Trophoblast cell (in vitro differentiated cells and primary cell): Measurements from ENCODE around the gene PLEKHG4B.

Experiments
- DNase-seq, 2 donors: peaks; one replicate each; pipeline ENCODE4 v3.0.0-alpha.2; 2016
- H2AFZ ChIP-seq: 2 replicates; pipeline ENCODE4 v1.6.1; 2013; ENCODE audit warnings: low read length, moderate library complexity, mild to moderate bottlenecking; ENCODE audit not compliant: insufficient read depth, poor library complexity
- H2AK5ac ChIP-seq: 2 replicates; pipeline ENCODE4 v1.6.1; 2013; ENCODE audit warnings: mild to moderate bottlenecking, low read length
- H2BK120ac ChIP-seq: 2 replicates; pipeline ENCODE4 v1.6.1; 2013; ENCODE audit warnings: low read length, mild to moderate bottlenecking, moderate library complexity; ENCODE audit not compliant: insufficient read depth, poor library complexity
- H2BK12ac ChIP-seq: 2 replicates; pipeline ENCODE4 v1.6.1; 2013; ENCODE audit warnings: mild to moderate bottlenecking, low read length, moderate library complexity
- H2BK5ac ChIP-seq: 2 replicates; pipeline ENCODE4 v1.6.1; 2013; ENCODE audit warnings: low read length, low read depth, moderate library complexity, mild to moderate bottlenecking; ENCODE audit not compliant: poor library complexity
- H3K14ac ChIP-seq: 2 replicates; pipeline ENCODE4 v1.6.1; 2013; ENCODE audit warnings: mild to moderate bottlenecking, low read length
- H3K18ac ChIP-seq: 2 replicates; pipeline ENCODE4 v1.6.1; 2013; ENCODE audit warnings: mild to moderate bottlenecking, low read length
- H3K23ac ChIP-seq: 2 replicates; pipeline ENCODE4 v1.6.1; 2013; ENCODE audit warnings: low read length
- H3K27ac ChIP-seq: 2 replicates; pipeline ENCODE4 v1.5.1; 2013; ENCODE audit warnings: low read depth, mild to moderate bottlenecking, inconsistent platforms, low read length, moderate library complexity
- H3K27me3 ChIP-seq: 2 replicates; pipeline ENCODE4 v1.6.1; 2013; ENCODE audit warnings: inconsistent platforms, mild to moderate bottlenecking, low read length, moderate library complexity; ENCODE audit not compliant: insufficient read depth
- H3K36me3 ChIP-seq, 2 experiments: 1 replicate in 1 of 2; 2 replicates in 1 of 2; pipeline ENCODE4 v1.6.1; 2013; ENCODE audit warnings: low read length in 2 of 2, mild to moderate bottlenecking in 2 of 2, moderate library complexity in 1 of 2; ENCODE audit not compliant: insufficient read depth in 2 of 2, control insufficient read depth in 1 of 2
- H3K4ac ChIP-seq: 2 replicates; pipeline ENCODE4 v1.6.1; 2013; ENCODE audit warnings: low read depth, mild to moderate bottlenecking, low read length, moderate library complexity
- H3K4me1 ChIP-seq, 2 experiments: 1 replicate in 1 of 2; 2 replicates in 1 of 2; pipeline ENCODE4 v1.6.1; 2013; ENCODE audit warnings: low read length in 2 of 2, mild to moderate bottlenecking in 2 of 2, moderate library complexity in 1 of 2; ENCODE audit not compliant: insufficient read depth in 2 of 2, control insufficient read depth in 1 of 2
- H3K4me2 ChIP-seq: 2 replicates; pipeline ENCODE4 v1.6.1; 2013; ENCODE audit warnings: inconsistent platforms, mild to moderate bottlenecking, low read length, moderate library complexity
- H3K4me3 ChIP-seq: 2 replicates; pipeline ENCODE4 v1.5.1; 2013; ENCODE audit warnings: mild to moderate bottlenecking, low read depth, low read length, inconsistent platforms
- H3K79me1 ChIP-seq: one replicate; pipeline ENCODE4 v1.6.1; 2013; ENCODE audit warnings: low read length
- H3K79me2 ChIP-seq: 2 replicates; pipeline ENCODE4 v1.6.1; 2013; ENCODE audit warnings: low read length, mild to moderate bottlenecking; ENCODE audit not compliant: control insufficient read depth, insufficient read depth, poor library complexity
- H3K9ac ChIP-seq: 2 replicates; pipeline ENCODE4 v1.6.1; 2013; ENCODE audit warnings: mild to moderate bottlenecking, low read length
- H3K9me3 ChIP-seq: 2 replicates; pipeline ENCODE4 v1.6.1; 2013; ENCODE audit warnings: low read depth, mild to moderate bottlenecking, control low read depth, inconsistent platforms, low read length; ENCODE audit not compliant: insufficient read depth
- H4K12ac ChIP-seq: 2 replicates; pipeline ENCODE4 v1.6.1; 2013; ENCODE audit warnings: low read depth, mild to moderate bottlenecking, low read length, moderate library complexity
- H4K8ac ChIP-seq: 2 replicates; pipeline ENCODE4 v1.6.1; 2013; ENCODE audit warnings: low read depth, mild to moderate bottlenecking, low read length, moderate library complexity
- H4K91ac ChIP-seq: one replicate; pipeline ENCODE4 v1.6.1; 2013; ENCODE audit warnings: low read depth, mild to moderate bottlenecking, low read length, moderate library complexity
- WGBS: extraction: QIAGEN DNeasy Blood & Tissue Kit; methylation state at CpG from one replicate; pipeline ENCODE4 v1.1.7; 2013; ENCODE audit warnings: missing lambda C conversion rate; ENCODE audit not compliant: insufficient read length, insufficient coverage; ENCODE audit errors: extremely low coverage; 5-methylcytosine and 5-hydroxymethylcytosine counted together

PLEKHG4B gene

GRCh38 chr5:156411-157072, 64.6 kb downstream of the PLEKHG4B start:
- Histone ChIP-seq H2BK120ac (no peak overlapping the region), H2AK5ac (no peak overlapping the region), H3K36me3 (peaks cover 73 to 80% of the 10 kb centered on the region in 2 experiments), H3K79me2 (no peaks in the 10 kb centered on the region), H3K27me3 (no peaks in the 10 kb centered on the region), H4K8ac (no peak overlapping the region), H3K9ac (no peak overlapping the region), H3K27ac (no peak overlapping the region), H2AFZ (no peak overlapping the region), H3K14ac (no peak overlapping the region), H3K4ac (no peak overlapping the region), H3K23ac (no peak overlapping the region), H3K4me3 (no peak overlapping the region), H3K9me3 (no peaks in the 10 kb centered on the region), H4K12ac (no peak overlapping the region), H3K4me1 (no peaks in the 10 kb centered on the region), H3K4me2 (no peak overlapping the region), H2BK5ac (no peak overlapping the region), H4K91ac (no peak overlapping the region), H2BK12ac (no peak overlapping the region), H3K79me1 (no peaks in the 10 kb centered on the region), H3K18ac (no peak overlapping the region)
- WGBS = no CpG with 5 or more reads among the region's 17 CpGs
- DNase-seq = no peak

- Histone ChIP-seq H4K12ac (no peak overlapping the region), H3K27ac (no peak overlapping the region), H2AK5ac (no peak overlapping the region), H3K9me3 (no peaks in the 10 kb centered on the region), H3K4me1 (no peaks in the 10 kb centered on the region), H3K23ac (no peak overlapping the region), H2BK120ac (no peak overlapping the region), H4K8ac (no peak overlapping the region), H3K9ac (no peak overlapping the region), H2BK12ac (no peak overlapping the region), H2AFZ (no peak overlapping the region), H3K36me3 (peaks cover 79 to 87% of the 10 kb centered on the region in 2 experiments), H4K91ac (no peak overlapping the region), H3K4me3 (no peak overlapping the region), H3K18ac (no peak overlapping the region), H3K4ac (no peak overlapping the region), H3K27me3 (no peaks in the 10 kb centered on the region), H2BK5ac (no peak overlapping the region), H3K79me1 (no peaks in the 10 kb centered on the region), H3K14ac (no peak overlapping the region), H3K4me2 (no peak overlapping the region), H3K79me2 (no peaks in the 10 kb centered on the region)
- DNase-seq = no peak
- no CpG with 5 or more reads among the region's 12 CpGs for WGBS
These were observed 65.3 kb downstream of the PLEKHG4B start for GRCh38 chr5:157126-157715.

- no peak overlapping the region for H3K27ac ChIP-seq
- H4K12ac ChIP-seq = no peak overlapping the region
- H3K14ac ChIP-seq = no peak overlapping the region
- no peak overlapping the region for H2AK5ac ChIP-seq
- no peak overlapping the region for H3K4ac ChIP-seq
- no peak overlapping the region for H4K91ac ChIP-seq
- no peaks in the 10 kb centered on the region for H3K79me1 ChIP-seq
- no peak overlapping the region for H4K8ac ChIP-seq
- H3K4me3 ChIP-seq = no peak overlapping the region
- no peaks in the 10 kb centered on the region for H3K27me3 ChIP-seq
- H3K79me2 ChIP-seq = no peaks in the 10 kb centered on the region
- H3K23ac ChIP-seq = no peak overlapping the region
- H3K9ac ChIP-seq = no peak overlapping the region
- no CpG with 5 or more reads among the region's 11 CpGs for WGBS
- H2BK5ac ChIP-seq = no peak overlapping the region
- no peak overlapping the region for H3K18ac ChIP-seq
- H2AFZ ChIP-seq = no peak overlapping the region
- H3K4me1 ChIP-seq = no peaks in the 10 kb centered on the region
- peaks cover 83 to 90% of the 10 kb centered on the region in 2 experiments for H3K36me3 ChIP-seq
- no peak overlapping the region for H3K4me2 ChIP-seq
- no peak overlapping the region for H2BK12ac ChIP-seq
- no peaks in the 10 kb centered on the region for H3K9me3 ChIP-seq
- H2BK120ac ChIP-seq = no peak overlapping the region
- DNase-seq = no peak
These were observed 65.8 kb downstream of the PLEKHG4B start for GRCh38 chr5:157801-158200.

- H3K4me2 ChIP-seq = no peak overlapping the region
- peaks cover 84 to 92% of the 10 kb centered on the region in 2 experiments for H3K36me3 ChIP-seq
- no peak overlapping the region for H3K4ac ChIP-seq
- H3K27me3 ChIP-seq = no peaks in the 10 kb centered on the region
- no peak overlapping the region for H2AFZ ChIP-seq
- no peak overlapping the region for H2BK5ac ChIP-seq
- H3K4me3 ChIP-seq = no peak overlapping the region
- H3K79me2 ChIP-seq = no peaks in the 10 kb centered on the region
- no peak overlapping the region for H2BK120ac ChIP-seq
- H3K27ac ChIP-seq = no peak overlapping the region
- H4K91ac ChIP-seq = no peak overlapping the region
- WGBS = no CpG with 5 or more reads among the region's 17 CpGs
- no peaks in the 10 kb centered on the region for H3K9me3 ChIP-seq
- H4K8ac ChIP-seq = no peak overlapping the region
- H3K14ac ChIP-seq = no peak overlapping the region
- H3K79me1 ChIP-seq = no peaks in the 10 kb centered on the region
- no peak overlapping the region for H3K18ac ChIP-seq
- no peak for DNase-seq
- H2BK12ac ChIP-seq = no peak overlapping the region
- no peak overlapping the region for H4K12ac ChIP-seq
- H3K9ac ChIP-seq = no peak overlapping the region
- H2AK5ac ChIP-seq = no peak overlapping the region
- H3K4me1 ChIP-seq = no peaks in the 10 kb centered on the region
- no peak overlapping the region for H3K23ac ChIP-seq
These were observed 67.0 kb downstream of the PLEKHG4B start for GRCh38 chr5:158807-159447.
